GM12878 (cell line): Measurements from ENCODE around the gene C16orf46. TPM values are rescaled to one million over a fixed set of nuclear protein-coding genes. Genes with fewer than 3 reads are reported as not detected.

Experiments used
- ATAC-seq: fragments of 200-7000 bp; cut with Tn5 transposase; 3 replicates; pipeline ENCODE4 v1.9.1; 2020; ENCODE audit warnings: mild to moderate bottlenecking, moderate library complexity
- BruUV-seq: library from RNA; stranded (reverse); fragments of 400-500 nt; replicated peaks from 2 replicates; lab custom pipeline; 2021; lab: Mats Ljungman, UMichigan
- CTCF ChIA-PET: fragments of 300-600 bp; sonication (Branson Sonifier 250); formaldehyde crosslinking; extraction: SDS; loops from one replicate; lab custom pipeline; 2021; ENCODE audit warnings: inconsistent platforms; lab: Yijun Ruan, JAX
- POLR2A ChIA-PET: fragments of 350-600 bp; formaldehyde crosslinking; extraction: SDS; loops from one replicate; lab custom pipeline; 2021; ENCODE audit warnings: inconsistent platforms; lab: Charles Lee
- RAD21 ChIA-PET: fragments of 300-600 bp; sonication (Branson Sonifier 250); formaldehyde crosslinking; loops from one replicate; lab custom pipeline; 2023; ENCODE audit warnings: antibody characterized with exemption; ENCODE audit not compliant: unreplicated experiment; lab: Charles Lee
- SMC1A ChIA-PET: fragments of 300-600 bp; sonication (Branson Sonifier 250); formaldehyde crosslinking; loops from one replicate; lab custom pipeline; 2023; ENCODE audit not compliant: unreplicated experiment, uncharacterized antibody; lab: Charles Lee
- DNase-seq: peaks from one replicate; pipeline ENCODE4 v3.0.0-alpha.2; 2011; ENCODE audit warnings: low read depth, low spot score
- FAIRE-seq: peaks from 3 replicates; lab custom pipeline; 2011; peaks lifted over from hg19 to GRCh38; lab: Jason Lieb, UNC
- H2AFZ ChIP-seq: 2 replicates; pipeline ENCODE4 v1.6.0; 2011; ENCODE audit warnings: low read depth, low read length, control low read depth; ENCODE audit not compliant: control insufficient read depth
- H3K27ac ChIP-seq: 2 replicates; pipeline ENCODE4 v1.5.1; 2011; ENCODE audit warnings: control low read depth; ENCODE audit not compliant: control insufficient read depth, insufficient read depth
- H3K27me3 ChIP-seq, 2 experiments: replicated peaks in 1 of 2; 2 replicates each; pipeline versions ENCODE4 v1.6.0 to v1.6.1; 2011; ENCODE audit warnings: low read length in 1 of 2; ENCODE audit not compliant: control insufficient read depth in 2 of 2, insufficient read depth in 2 of 2
- H3K36me3 ChIP-seq, 2 experiments: 2 replicates each; pipeline ENCODE4 v1.5.1; 2011; ENCODE audit warnings: low read length in 1 of 2; ENCODE audit not compliant: control insufficient read depth in 2 of 2, insufficient read depth in 2 of 2
- H3K4me1 ChIP-seq: 2 replicates; pipeline ENCODE4 v1.6.1; 2011; ENCODE audit warnings: mild to moderate bottlenecking, low read length, moderate library complexity, mixed read lengths; ENCODE audit not compliant: control insufficient read depth, insufficient read depth
- H3K4me2 ChIP-seq: 2 replicates; pipeline ENCODE4 v1.6.0; 2011; ENCODE audit warnings: control low read depth; ENCODE audit not compliant: control insufficient read depth, insufficient read depth
- H3K4me3 ChIP-seq: fragments of 200-600 bp; sonication (generic); 2 replicates; pipeline ENCODE4 v1.5.1; 2016
- H3K79me2 ChIP-seq: 2 replicates; pipeline ENCODE4 v1.6.0; 2011; ENCODE audit warnings: low read length; ENCODE audit not compliant: control insufficient read depth, insufficient read depth
- H3K9ac ChIP-seq: 2 replicates; pipeline ENCODE4 v1.8.0; 2011; ENCODE audit warnings: low read length, control low read depth, mixed read lengths; ENCODE audit not compliant: control insufficient read depth, insufficient read depth
- H3K9me3 ChIP-seq: replicated peaks from 3 replicates; pipeline ENCODE4 v1.5.1; 2011; ENCODE audit warnings: mild to moderate bottlenecking, low read length; ENCODE audit not compliant: control insufficient read depth, insufficient read depth
- H4K20me1 ChIP-seq: 2 replicates; pipeline ENCODE4 v1.6.0; 2011; ENCODE audit not compliant: control insufficient read depth, insufficient read depth
- MAX ChIP-seq: IDR thresholded peaks from 2 replicates; pipeline ENCODE4 v1.6.1; 2012; ENCODE audit warnings: low read depth, low read length, improper control_type of control experiment
- MXI1 ChIP-seq: fragments of 150-350 bp; IDR thresholded peaks from 2 replicates; pipeline ENCODE4 v1.6.1; 2011; ENCODE audit warnings: low read depth, mild to moderate bottlenecking, inconsistent platforms, low read length, improper control_type of control experiment
- NR2F1 ChIP-seq: fragments of 450-650 bp; conservative IDR thresholded peaks from 2 replicates; pipeline ENCODE4 v1.6.1; 2017; ENCODE audit warnings: mild to moderate bottlenecking
- SKIL ChIP-seq: fragments of 450-650 bp; IDR thresholded peaks from 2 replicates; pipeline ENCODE4 v1.6.1; 2017; ENCODE audit warnings: mild to moderate bottlenecking, low read depth, inconsistent platforms; ENCODE audit not compliant: poor library complexity, severe bottlenecking
- SUZ12 ChIP-seq: fragments of 200-600 bp; sonication (generic); IDR thresholded peaks from one replicate; pipeline ENCODE4 v1.6.1; 2018; ENCODE audit warnings: antibody characterized with exemption, mild to moderate bottlenecking; ENCODE audit not compliant: unreplicated experiment
- WGBS: methylation state at CpG from one replicate; pipeline ENCODE4 v1.1.6; 2016; ENCODE audit warnings: low lambda C conversion rate; ENCODE audit not compliant: insufficient replicate concordance, insufficient coverage; ENCODE audit errors: missing lambda C conversion rate; 5-methylcytosine and 5-hydroxymethylcytosine counted together
- in situ Hi-C: fragments of 300-500 bp; cut with MboI; formaldehyde crosslinking; loops from 9 replicates; pipeline ENCODE4 v1.14.3; 2018; ENCODE audit warnings: mixed read lengths
- intact Hi-C: fragments of 100-400 bp; cut with micrococcal nuclease; formaldehyde crosslinking; loops from one replicate; pipeline ENCODE4 v1.14.2; 2022; ENCODE audit not compliant: unreplicated experiment
- polyA plus RNA-seq, 11 experiments: library from polyadenylated mRNA; depleted of rRNA in 4 of 11; unstranded in 6 of 11; stranded (reverse) in 5 of 11; fragments of >200 nt; fragmentation: Nextera tagmentation in 4 of 11; fragmentation: Illumina TruSeq in 1 of 11; extraction: Ambion mirVana in 4 of 11; extraction: Trizol in 1 of 11; gene quantifications; 1 replicate in 1 of 11; 2 replicates in 10 of 11; pipeline versions ENCODE4 v1.2.1 to v1.2.3, GENCODE V29; 2011 to 2016; ENCODE audit warnings: inconsistent platforms in 2 of 11, missing spikeins in 2 of 11, low read depth in 1 of 11
- total RNA-seq, 4 experiments: library from RNA; depleted of rRNA in 3 of 4; stranded (reverse); fragments of >200 nt in 3 of 4; fragmentation: Illumina TruSeq in 1 of 4; extraction: Trizol in 1 of 4; gene quantifications; 2 replicates each; pipeline versions ENCODE4 v1.2.1 to v1.2.3, GENCODE V29; 2013 to 2021

C16orf46 gene
- total and polyA plus RNA-seq, 10 of the 15 experiments (the other 5 are each of a cell fraction or from before 2014, with no cell fraction given) = 0.04 to 0.46 (median 0.14) TPM; not detected in 6

GRCh38 chr16:81014672-81015071, 62.4 kb downstream of the C16orf46 start:
- no peak overlapping the region for H3K4me3 ChIP-seq
- BruUV-seq = no TSS peak
- no peaks in the 10 kb centered on the region for H3K9me3 ChIP-seq
- peaks cover 11 to 26% of the 10 kb centered on the region in 2 experiments for H3K36me3 ChIP-seq
- ATAC-seq (peak; percentile 40), DNase-seq (no peak), FAIRE-seq (peak; percentile 31)
- H4K20me1 ChIP-seq = no peaks in the 10 kb centered on the region
- H3K79me2 ChIP-seq = peaks cover 10% of the 10 kb centered on the region
- ChIA-PET RAD21 (no interaction called here), POLR2A (interaction anchor here (0.7 kb wide), 1 partner anchor 17 kb away, joined by 3 read pairs; no protein-coding TSS in a partner anchor), SMC1A (interaction anchor here (0.8 kb wide), 1 partner anchor 10 kb away, joined by 3 read pairs; no protein-coding TSS in a partner anchor), CTCF (interaction anchor here (0.7 to 1.7 kb wide), 3 partner anchors 10 to 21 kb away, joined by 3 read pairs; partner anchors contain the start of gene ATMIN)
- H3K27me3 ChIP-seq = no peaks in the 10 kb centered on the region
- H2AFZ ChIP-seq = no peak overlapping the region
- H3K9ac ChIP-seq = no peak overlapping the region
- in situ Hi-C loops (no loop called here), intact Hi-C loops (no loop called here)
- H3K4me2 ChIP-seq = no peak overlapping the region
- H3K4me1 ChIP-seq = peaks cover 4% of the 10 kb centered on the region; the same call in 1 of the 2 replicates
- H3K27ac ChIP-seq = no peak overlapping the region
- TF ChIP-seq SKIL (no peak), MAX (no peak), MXI1 (no peak), NR2F1 (no peak), SUZ12 (no peak)
- 97% methylated on average over 2 of the region's 2 CpGs for WGBS
